ENCODE measurements around the gene FAH. TPM values are rescaled to one million over a fixed set of nuclear protein-coding genes. Genes with fewer than 3 reads are reported as not detected.

Gene FAH
- total RNA-seq, 4 donors from 2014 or later = 5.4 to 29.0 (median 11.2) TPM

- TF ChIP-seq CTCF (IDR thresholded peaks at IDR 0.05) (no peak), POLR2A (IDR thresholded peaks at IDR 0.05) (no peak)
- H3K9me3 ChIP-seq = no peaks in the 10 kb centered on the region
- H3K27ac ChIP-seq = no peak overlapping the region
- H3K27me3 ChIP-seq = no peaks in the 10 kb centered on the region
- no peaks in the 10 kb centered on the region for H3K4me1 ChIP-seq
- DNase-seq = no peak
- intact Hi-C loops (cut with DNase I; ENCODE audit: low total_unique reads) = no loop called here
- no peak overlapping the region for H3K4me3 ChIP-seq
- H3K36me3 ChIP-seq = no peaks in the 10 kb centered on the region
These were observed 51.4 kb downstream of the FAH start for GRCh38 chr15:80204231-80204630.

DNA sequence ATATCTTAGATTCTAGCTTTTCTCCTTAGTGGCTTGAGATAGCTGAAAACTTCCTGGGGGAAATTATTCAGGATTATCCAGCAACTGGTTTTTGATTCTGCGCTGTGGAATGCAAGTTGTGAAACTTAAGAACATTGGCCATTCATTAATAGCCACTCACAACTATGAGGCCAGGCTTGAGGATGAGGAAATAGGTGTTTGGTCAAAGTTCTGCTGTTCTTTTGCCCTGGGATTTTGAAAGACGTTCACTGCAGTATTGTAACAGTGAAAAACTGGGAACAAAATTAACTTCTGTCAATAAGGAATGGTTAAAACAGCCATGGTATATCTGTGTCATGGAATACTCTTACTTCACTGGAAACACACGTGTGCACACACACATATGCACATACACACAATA, 55.1 kb downstream of the FAH start:
- no peaks in the 10 kb centered on the region for H3K9me3 ChIP-seq
- TF ChIP-seq POLR2A (IDR thresholded peaks at IDR 0.05) (no peak), CTCF (IDR thresholded peaks at IDR 0.05) (no peak)
- no peak overlapping the region for H3K4me3 ChIP-seq
- no peaks in the 10 kb centered on the region for H3K27me3 ChIP-seq
- no peaks in the 10 kb centered on the region for H3K4me1 ChIP-seq
- intact Hi-C loops (cut with DNase I; ENCODE audit: low total_unique reads) = no loop called here
- H3K36me3 ChIP-seq = no peaks in the 10 kb centered on the region
- no peak overlapping the region for H3K27ac ChIP-seq
- DNase-seq = no peak

DNA sequence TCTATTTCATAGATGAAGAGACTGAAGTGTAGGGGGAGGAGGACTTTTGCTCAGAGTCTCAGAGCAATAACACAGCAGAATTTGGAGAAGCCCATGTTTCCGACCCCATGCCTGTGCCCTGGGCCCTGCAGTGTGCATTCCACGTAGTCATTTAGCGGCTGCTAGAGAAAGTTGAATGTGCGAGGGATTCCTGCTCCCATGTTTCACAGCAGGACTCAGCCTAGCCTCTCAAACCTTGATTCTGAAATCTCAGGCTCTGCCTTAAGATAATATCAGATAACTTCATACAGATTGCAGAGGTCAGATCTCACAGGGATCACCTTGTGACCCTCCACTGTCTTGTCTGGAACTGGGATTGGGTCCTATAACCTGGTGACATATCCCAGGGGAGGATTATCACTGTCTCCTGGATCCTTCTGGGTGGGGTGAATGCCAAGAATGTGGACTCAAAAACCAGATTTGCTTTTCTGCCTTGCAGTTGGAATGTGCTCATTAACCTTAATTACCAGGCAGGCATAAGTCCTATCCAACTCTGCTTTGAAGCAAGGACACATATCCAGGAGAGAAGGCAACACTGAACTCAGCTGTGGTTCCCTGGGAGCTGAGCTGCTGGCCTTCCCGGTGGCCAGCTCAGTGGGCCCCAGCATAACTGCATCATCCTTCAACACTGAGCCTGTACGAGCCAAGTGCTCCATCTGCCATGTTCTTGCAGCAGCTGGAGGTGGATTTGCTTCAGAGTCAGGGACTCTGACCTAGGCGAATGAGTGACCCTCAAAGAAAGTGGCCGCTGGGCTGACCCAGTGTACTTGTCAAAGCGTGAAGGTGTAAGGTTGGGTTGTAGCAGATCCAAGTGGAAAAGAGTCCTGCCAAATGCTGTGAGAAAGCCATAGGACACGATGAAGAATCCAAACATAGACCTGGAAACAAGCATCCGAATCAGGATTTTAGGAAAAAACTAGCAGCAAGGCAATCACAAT, 56.2 kb downstream of the FAH start:
- DNase-seq = no peak
- Histone ChIP-seq H3K4me1 (no peaks in the 10 kb centered on the region), H3K9me3 (no peaks in the 10 kb centered on the region), H3K36me3 (no peaks in the 10 kb centered on the region), H3K4me3 (no peak overlapping the region), H3K27ac (no peak overlapping the region), H3K27me3 (no peaks in the 10 kb centered on the region)
- intact Hi-C loops (cut with DNase I; ENCODE audit: low total_unique reads) = no loop called here
- TF ChIP-seq POLR2A (IDR thresholded peaks at IDR 0.05) = no peak
- no peak for TF ChIP-seq CTCF (IDR thresholded peaks at IDR 0.05)

GRCh38 chr15:80210611-80211573, 58.1 kb downstream of the FAH start:
- no peaks in the 10 kb centered on the region for H3K36me3 ChIP-seq
- no peak for TF ChIP-seq CTCF (IDR thresholded peaks at IDR 0.05)
- no peak for TF ChIP-seq POLR2A (IDR thresholded peaks at IDR 0.05)
- no peak overlapping the region for H3K27ac ChIP-seq
- H3K27me3 ChIP-seq = no peaks in the 10 kb centered on the region
- H3K9me3 ChIP-seq = no peaks in the 10 kb centered on the region
- DNase-seq = no peak
- no peaks in the 10 kb centered on the region for H3K4me1 ChIP-seq
- intact Hi-C loops (cut with DNase I; ENCODE audit: low total_unique reads) = no loop called here
- H3K4me3 ChIP-seq = no peak overlapping the region

Measured in uterus (tissue), 4 donors.